Mesothelial cell of epicardium (in vitro differentiated cells): ENCODE data around the gene IMPACT. TPM values are rescaled to one million over a fixed set of nuclear protein-coding genes. Genes with fewer than 3 reads are reported as not detected.

ENCODE experiments used
- DNase-seq, 2 experiments: peaks; one replicate each; pipeline ENCODE4 v3.0.0; 2021; ENCODE audit warnings: low spot score in 2 of 2; ENCODE audit not compliant: unreplicated experiment in 2 of 2
- H3K27ac Mint-ChIP-seq: 2 replicates; pipeline ENCODE4 v1.8.0; 2021; ENCODE audit warnings: mixed read lengths
- H3K27me3 Mint-ChIP-seq: 2 replicates; pipeline ENCODE4 v1.8.0; 2021; ENCODE audit warnings: low read depth, mixed read lengths
- H3K36me3 Mint-ChIP-seq: 2 replicates; pipeline ENCODE4 v1.8.0; 2021; ENCODE audit warnings: mixed read lengths
- H3K4me1 Mint-ChIP-seq: 2 replicates; pipeline ENCODE4 v1.8.0; 2021; ENCODE audit warnings: mixed read lengths
- H3K4me3 Mint-ChIP-seq: 2 replicates; pipeline ENCODE4 v1.8.0; 2021; ENCODE audit warnings: mild to moderate bottlenecking, moderate library complexity, mixed read lengths
- H3K9me3 Mint-ChIP-seq: 2 replicates; pipeline ENCODE4 v1.8.0; 2021; ENCODE audit warnings: mixed read lengths
- CTCF ChIP-seq: fragments of 200-600 bp; sonication (generic); IDR thresholded peaks from one replicate; pipeline ENCODE4 v1.5.0; 2021; ENCODE audit warnings: antibody characterized with exemption; ENCODE audit not compliant: unreplicated experiment
- total RNA-seq: library from RNA; stranded (reverse); gene quantifications from 3 replicates; pipeline ENCODE4 v1.2.1, GENCODE V29; 2021

The IMPACT gene
- total RNA-seq, 1 donor from 2014 or later, result 52.2 TPM

GRCh38 chr18:24482821-24483220 is 56.4 kb downstream of the IMPACT start:
- no peaks in the 10 kb centered on the region for H3K36me3 Mint-ChIP-seq
- no peak for DNase-seq
- no peak for TF ChIP-seq CTCF
- H3K4me3 Mint-ChIP-seq, result no peak overlapping the region
- peaks cover under 1% of the 10 kb centered on the region for H3K4me1 Mint-ChIP-seq
- H3K27me3 Mint-ChIP-seq, result no peaks in the 10 kb centered on the region
- no peak overlapping the region for H3K27ac Mint-ChIP-seq
- peaks cover 5% of the 10 kb centered on the region for H3K9me3 Mint-ChIP-seq

DNA sequence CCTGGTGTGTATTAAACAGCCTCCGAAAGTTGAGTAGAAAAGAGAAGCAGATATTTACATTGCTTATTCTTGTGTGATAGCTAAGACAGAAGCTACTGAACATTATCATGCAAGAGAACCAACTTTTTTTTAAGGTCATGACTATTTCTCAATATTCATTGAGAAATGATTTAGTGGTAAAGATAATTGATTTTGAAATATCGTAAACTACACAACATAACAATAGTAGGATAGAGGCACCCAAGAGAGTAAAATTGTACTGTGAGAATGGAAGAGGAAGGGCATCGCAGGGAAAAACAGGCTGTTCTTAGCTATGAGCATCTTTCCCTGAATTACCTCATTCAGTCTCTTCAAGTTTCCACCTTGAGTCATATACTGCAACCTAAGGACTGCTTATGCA is 59.2 kb downstream of the IMPACT start:
- DNase-seq, result no peak
- Mint-ChIP-seq H3K9me3 (no peaks in the 10 kb centered on the region), H3K4me3 (no peak overlapping the region), H3K36me3 (no peaks in the 10 kb centered on the region), H3K27ac (no peak overlapping the region), H3K27me3 (no peaks in the 10 kb centered on the region), H3K4me1 (peaks cover 6% of the 10 kb centered on the region)
- TF ChIP-seq CTCF, result no peak

DNA sequence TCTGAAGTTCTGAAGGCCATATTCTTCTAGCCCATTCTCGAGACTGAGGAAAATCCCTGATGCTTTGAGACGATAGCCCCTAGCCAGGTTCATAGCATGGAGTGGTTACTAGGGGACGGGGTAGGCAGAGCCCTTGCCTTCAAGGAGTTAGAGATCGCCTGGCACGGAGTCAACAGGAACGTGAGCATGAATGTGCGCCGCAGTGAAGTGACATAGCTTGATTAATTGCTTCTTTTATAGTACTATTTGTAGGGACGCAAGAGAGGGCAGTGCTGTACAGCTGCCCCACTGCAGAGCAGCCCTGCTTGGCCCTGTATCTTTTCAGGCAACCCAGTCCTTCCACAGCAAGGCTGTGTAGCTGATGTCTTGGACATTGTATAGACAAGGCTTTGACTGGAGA is 60.2 kb downstream of the IMPACT start:
- Mint-ChIP-seq H3K36me3 (no peaks in the 10 kb centered on the region), H3K9me3 (no peaks in the 10 kb centered on the region), H3K27me3 (no peaks in the 10 kb centered on the region), H3K4me3 (no peak overlapping the region), H3K27ac (no peak overlapping the region), H3K4me1 (peaks cover 6% of the 10 kb centered on the region)
- no peak for DNase-seq
- no peak for TF ChIP-seq CTCF

DNA sequence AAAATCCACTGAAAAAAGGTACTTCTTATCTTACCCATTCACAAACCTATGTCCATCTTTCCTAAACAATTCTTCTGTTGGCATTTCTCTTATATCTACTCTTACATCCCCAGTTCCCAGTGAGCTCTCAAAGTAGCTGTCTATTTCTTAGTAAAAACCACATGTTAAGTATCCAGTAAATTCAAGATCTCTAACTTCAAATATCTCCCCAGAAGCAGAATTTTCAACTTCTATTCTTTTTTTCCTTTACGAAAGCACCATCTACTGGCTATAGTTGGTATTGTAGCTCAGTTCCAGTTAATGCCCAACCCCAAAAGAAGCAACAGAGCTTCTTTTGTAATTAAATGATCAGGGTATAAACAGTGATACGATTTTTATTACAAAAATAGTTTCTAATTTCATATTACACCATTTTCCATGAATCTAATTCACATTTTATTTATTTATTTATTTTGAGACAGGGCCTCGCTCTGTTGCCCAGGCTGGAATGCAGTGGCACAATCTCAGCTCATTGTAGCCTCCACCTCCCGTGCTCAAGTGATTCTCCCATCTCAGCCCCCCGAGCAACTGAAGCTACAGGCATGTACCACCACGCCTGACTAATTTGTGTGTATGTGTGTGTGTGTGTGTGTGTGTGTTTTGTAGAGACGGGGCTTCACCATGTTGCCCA is 62.5 kb downstream of the IMPACT start:
- H3K4me1 Mint-ChIP-seq, result peaks cover 6% of the 10 kb centered on the region
- H3K27me3 Mint-ChIP-seq, result no peaks in the 10 kb centered on the region
- H3K4me3 Mint-ChIP-seq, result no peak overlapping the region
- H3K9me3 Mint-ChIP-seq, result peaks cover 7% of the 10 kb centered on the region
- DNase-seq, result no peak
- TF ChIP-seq CTCF, result peak; percentile 81
- H3K27ac Mint-ChIP-seq, result no peak overlapping the region
- H3K36me3 Mint-ChIP-seq, result no peaks in the 10 kb centered on the region

- H3K27ac Mint-ChIP-seq, result no peak overlapping the region
- no peak for TF ChIP-seq CTCF
- no peaks in the 10 kb centered on the region for H3K27me3 Mint-ChIP-seq
- no peak overlapping the region for H3K4me3 Mint-ChIP-seq
- H3K4me1 Mint-ChIP-seq, result peaks cover 6% of the 10 kb centered on the region
- no peaks in the 10 kb centered on the region for H3K36me3 Mint-ChIP-seq
- DNase-seq, result no peak
- peaks cover 11% of the 10 kb centered on the region for H3K9me3 Mint-ChIP-seq
Measured at GRCh38 chr18:24490539-24490938, 64.1 kb downstream of the IMPACT start.
